GM13976 (cell line): ENCODE measurements around the gene SLIT3.

ENCODE experiments used
- DNase-seq: peaks from one replicate; pipeline ENCODE4 v3.0.0; 2012; ENCODE audit warnings: low spot score
- CTCF ChIP-seq: IDR thresholded peaks from 2 replicates; pipeline ENCODE4 v1.5.1; 2012; ENCODE audit warnings: borderline replicate concordance, mild to moderate bottlenecking; ENCODE audit not compliant: insufficient read depth; ENCODE audit errors: extremely low read depth, missing control alignments, control extremely low read depth
- in situ Hi-C: fragments of 300-500 bp; cut with MboI; formaldehyde crosslinking; loops from one replicate; pipeline ENCODE4 v1.12.0; 2022; ENCODE audit warnings: low sequenced_read_pairs, mixed read lengths, inconsistent platforms; ENCODE audit not compliant: unreplicated experiment

Gene SLIT3

GRCh38 chr5:168613996-168614395 lies 686.9 kb downstream of the SLIT3 start:
- DNase-seq, result no peak
- in situ Hi-C loops, result no loop called here
- TF ChIP-seq CTCF, result no peak

GRCh38 chr5:168613396-168613795 lies 687.5 kb downstream of the SLIT3 start:
- DNase-seq, result no peak
- TF ChIP-seq CTCF, result no peak
- in situ Hi-C loops, result no loop called here

- no peak for DNase-seq
- in situ Hi-C loops, result no loop called here
- TF ChIP-seq CTCF, result no peak
Measured at GRCh38 chr5:168612996-168613395, 687.9 kb downstream of the SLIT3 start.

- TF ChIP-seq CTCF, result no peak
- in situ Hi-C loops, result no loop called here
- DNase-seq, result no peak
Measured at GRCh38 chr5:168612123-168612522, 688.8 kb downstream of the SLIT3 start.
